ENCODE results near the gene POTEF.
"Not testable (repeated sequence)": the region's sequence is repeated elsewhere in the genome, so short reads cannot be mapped to it uniquely, and the experiment has no call there.

DNA sequence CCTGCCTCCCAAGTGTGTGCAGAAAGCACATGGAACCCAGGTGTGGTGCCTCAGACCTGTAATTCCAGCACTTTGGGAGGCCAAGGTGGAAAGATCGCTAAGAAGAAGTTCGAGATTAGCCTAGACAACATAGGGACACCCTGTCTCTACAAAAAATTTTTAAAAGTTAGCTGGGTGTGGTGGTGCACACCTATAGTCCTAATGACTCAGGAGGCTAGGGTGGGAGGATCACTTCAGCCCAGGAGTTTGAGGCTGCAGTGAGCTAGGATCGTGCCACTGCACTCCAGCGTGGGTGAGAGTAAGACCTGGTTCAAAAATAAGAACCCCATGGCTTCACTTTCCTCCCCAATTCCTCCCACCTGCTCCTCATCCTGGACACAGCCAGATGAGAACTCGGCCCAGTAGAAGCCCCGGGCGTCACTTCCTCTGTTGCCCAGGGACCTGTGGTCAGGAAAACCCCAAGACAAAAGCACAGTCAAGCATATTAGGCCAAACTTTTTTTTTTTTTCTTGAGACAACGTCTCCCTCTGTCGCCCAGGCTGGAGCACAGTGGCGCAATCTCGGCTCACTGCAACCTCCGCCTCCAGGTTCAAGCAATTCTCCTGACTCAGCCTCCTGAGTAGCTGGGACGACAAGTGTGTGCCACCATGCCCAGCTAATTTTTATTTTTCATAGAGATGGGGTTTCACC is 28.9 kb upstream of the POTEF start:
- TF ChIP-seq, protein P1, sequence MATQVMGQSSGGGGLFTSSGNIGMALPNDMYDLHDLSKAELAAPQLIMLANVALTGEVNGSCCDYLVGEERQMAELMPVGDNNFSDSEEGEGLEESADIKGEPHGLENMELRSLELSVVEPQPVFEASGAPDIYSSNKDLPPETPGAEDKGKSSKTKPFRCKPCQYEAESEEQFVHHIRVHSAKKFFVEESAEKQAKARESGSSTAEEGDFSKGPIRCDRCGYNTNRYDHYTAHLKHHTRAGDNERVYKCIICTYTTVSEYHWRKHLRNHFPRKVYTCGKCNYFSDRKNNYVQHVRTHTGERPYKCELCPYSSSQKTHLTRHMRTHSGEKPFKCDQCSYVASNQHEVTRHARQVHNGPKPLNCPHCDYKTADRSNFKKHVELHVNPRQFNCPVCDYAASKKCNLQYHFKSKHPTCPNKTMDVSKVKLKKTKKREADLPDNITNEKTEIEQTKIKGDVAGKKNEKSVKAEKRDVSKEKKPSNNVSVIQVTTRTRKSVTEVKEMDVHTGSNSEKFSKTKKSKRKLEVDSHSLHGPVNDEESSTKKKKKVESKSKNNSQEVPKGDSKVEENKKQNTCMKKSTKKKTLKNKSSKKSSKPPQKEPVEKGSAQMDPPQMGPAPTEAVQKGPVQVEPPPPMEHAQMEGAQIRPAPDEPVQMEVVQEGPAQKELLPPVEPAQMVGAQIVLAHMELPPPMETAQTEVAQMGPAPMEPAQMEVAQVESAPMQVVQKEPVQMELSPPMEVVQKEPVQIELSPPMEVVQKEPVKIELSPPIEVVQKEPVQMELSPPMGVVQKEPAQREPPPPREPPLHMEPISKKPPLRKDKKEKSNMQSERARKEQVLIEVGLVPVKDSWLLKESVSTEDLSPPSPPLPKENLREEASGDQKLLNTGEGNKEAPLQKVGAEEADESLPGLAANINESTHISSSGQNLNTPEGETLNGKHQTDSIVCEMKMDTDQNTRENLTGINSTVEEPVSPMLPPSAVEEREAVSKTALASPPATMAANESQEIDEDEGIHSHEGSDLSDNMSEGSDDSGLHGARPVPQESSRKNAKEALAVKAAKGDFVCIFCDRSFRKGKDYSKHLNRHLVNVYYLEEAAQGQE (tag by site-specific recombination; IDR thresholded peaks at IDR 0.05): not testable (repeated sequence)
- TF ChIP-seq ZNF133 (tag by site-specific recombination; IDR thresholded peaks at IDR 0.05); ZNF366 (tag by site-specific recombination; conservative IDR thresholded peaks at IDR 0.05); ZNF658 (tag by site-specific recombination; IDR thresholded peaks at IDR 0.05); ZNF677 (tag by site-specific recombination; IDR thresholded peaks at IDR 0.05); ZNF529 (tag by site-specific recombination; IDR thresholded peaks at IDR 0.05; ENCODE audit: insufficient replicate concordance): not testable (repeated sequence)
- TF ChIP-seq, protein P2, sequence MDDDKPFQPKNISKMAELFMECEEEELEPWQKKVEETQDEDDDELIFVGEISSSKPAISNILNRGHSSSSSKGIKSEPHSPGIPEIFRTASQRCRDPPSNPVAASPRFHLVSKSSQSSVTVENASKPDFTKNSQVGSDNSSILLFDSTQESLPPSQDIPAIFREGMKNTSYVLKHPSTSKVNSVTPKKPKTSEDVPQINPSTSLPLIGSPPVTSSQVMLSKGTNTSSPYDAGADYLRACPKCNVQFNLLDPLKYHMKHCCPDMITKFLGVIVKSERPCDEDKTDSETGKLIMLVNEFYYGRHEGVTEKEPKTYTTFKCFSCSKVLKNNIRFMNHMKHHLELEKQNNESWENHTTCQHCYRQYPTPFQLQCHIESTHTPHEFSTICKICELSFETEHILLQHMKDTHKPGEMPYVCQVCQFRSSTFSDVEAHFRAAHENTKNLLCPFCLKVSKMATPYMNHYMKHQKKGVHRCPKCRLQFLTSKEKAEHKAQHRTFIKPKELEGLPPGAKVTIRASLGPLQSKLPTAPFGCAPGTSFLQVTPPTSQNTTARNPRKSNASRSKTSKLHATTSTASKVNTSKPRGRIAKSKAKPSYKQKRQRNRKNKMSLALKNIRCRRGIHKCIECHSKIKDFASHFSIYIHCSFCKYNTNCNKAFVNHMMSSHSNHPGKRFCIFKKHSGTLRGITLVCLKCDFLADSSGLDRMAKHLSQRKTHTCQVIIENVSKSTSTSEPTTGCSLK (tag by site-specific recombination; IDR thresholded peaks at IDR 0.05): not testable (repeated sequence)
- TF ChIP-seq, protein P3, sequence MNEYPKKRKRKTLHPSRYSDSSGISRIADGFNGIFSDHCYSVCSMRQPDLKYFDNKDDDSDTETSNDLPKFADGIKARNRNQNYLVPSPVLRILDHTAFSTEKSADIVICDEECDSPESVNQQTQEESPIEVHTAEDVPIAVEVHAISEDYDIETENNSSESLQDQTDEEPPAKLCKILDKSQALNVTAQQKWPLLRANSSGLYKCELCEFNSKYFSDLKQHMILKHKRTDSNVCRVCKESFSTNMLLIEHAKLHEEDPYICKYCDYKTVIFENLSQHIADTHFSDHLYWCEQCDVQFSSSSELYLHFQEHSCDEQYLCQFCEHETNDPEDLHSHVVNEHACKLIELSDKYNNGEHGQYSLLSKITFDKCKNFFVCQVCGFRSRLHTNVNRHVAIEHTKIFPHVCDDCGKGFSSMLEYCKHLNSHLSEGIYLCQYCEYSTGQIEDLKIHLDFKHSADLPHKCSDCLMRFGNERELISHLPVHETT (tag by site-specific recombination; IDR thresholded peaks at IDR 0.05): not testable (repeated sequence)
- TF ChIP-seq, protein P4, sequence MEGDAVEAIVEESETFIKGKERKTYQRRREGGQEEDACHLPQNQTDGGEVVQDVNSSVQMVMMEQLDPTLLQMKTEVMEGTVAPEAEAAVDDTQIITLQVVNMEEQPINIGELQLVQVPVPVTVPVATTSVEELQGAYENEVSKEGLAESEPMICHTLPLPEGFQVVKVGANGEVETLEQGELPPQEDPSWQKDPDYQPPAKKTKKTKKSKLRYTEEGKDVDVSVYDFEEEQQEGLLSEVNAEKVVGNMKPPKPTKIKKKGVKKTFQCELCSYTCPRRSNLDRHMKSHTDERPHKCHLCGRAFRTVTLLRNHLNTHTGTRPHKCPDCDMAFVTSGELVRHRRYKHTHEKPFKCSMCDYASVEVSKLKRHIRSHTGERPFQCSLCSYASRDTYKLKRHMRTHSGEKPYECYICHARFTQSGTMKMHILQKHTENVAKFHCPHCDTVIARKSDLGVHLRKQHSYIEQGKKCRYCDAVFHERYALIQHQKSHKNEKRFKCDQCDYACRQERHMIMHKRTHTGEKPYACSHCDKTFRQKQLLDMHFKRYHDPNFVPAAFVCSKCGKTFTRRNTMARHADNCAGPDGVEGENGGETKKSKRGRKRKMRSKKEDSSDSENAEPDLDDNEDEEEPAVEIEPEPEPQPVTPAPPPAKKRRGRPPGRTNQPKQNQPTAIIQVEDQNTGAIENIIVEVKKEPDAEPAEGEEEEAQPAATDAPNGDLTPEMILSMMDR (tag by site-specific recombination; IDR thresholded peaks at IDR 0.05): not testable (repeated sequence)

All from HEK293 (cell line).